K562 (cell line): ENCODE data around the gene DNASE2. TPM values are rescaled to one million over a fixed set of nuclear protein-coding genes. Genes with fewer than 3 reads are reported as not detected.
A peak's percentile ranks its signal among the peaks of the same experiment; 100 is the strongest.

Experiments used
- ARHGAP35 ChIP-seq: fragments of 450-650 bp; IDR thresholded peaks from 2 replicates; pipeline ENCODE4 v1.6.1; 2018; ENCODE audit not compliant: partially characterized antibody
- CBX3 ChIP-seq, 2 experiments: IDR thresholded peaks; 1 replicate in 1 of 2; 2 replicates in 1 of 2; pipeline ENCODE4 v1.6.1; 2012; ENCODE audit warnings: inconsistent platforms in 2 of 2, low read length in 2 of 2, borderline replicate concordance in 1 of 2, control low read depth in 1 of 2
- CHAMP1 ChIP-seq: fragments of 450-650 bp; IDR thresholded peaks from 2 replicates; pipeline ENCODE4 v1.6.1; 2016; ENCODE audit warnings: mild to moderate bottlenecking
- NR3C1 ChIP-seq: sonication (generic); formaldehyde crosslinking; IDR thresholded peaks from 2 replicates; pipeline ENCODE4 v1.8.1; 2022; ENCODE audit warnings: missing genetic modification reagents
- RREB1 ChIP-seq: fragments of 250-450 bp; sonication (Bioruptor Pico); IDR thresholded peaks from 2 replicates; pipeline ENCODE4 v1.4.0; 2020
- RUNX1 ChIP-seq: sonication (generic); IDR thresholded peaks from 2 replicates; pipeline ENCODE4 v1.6.1; 2016; ENCODE audit warnings: antibody characterized with exemption, low read depth
- UBTF ChIP-seq, 2 experiments: IDR thresholded peaks; 2 replicates each; pipeline ENCODE4 v1.6.1; 2012; ENCODE audit warnings: improper control_type of control experiment in 2 of 2, low read depth in 2 of 2, low read length in 2 of 2, borderline replicate concordance in 1 of 2
- polyA plus RNA-seq, 8 experiments: library from polyadenylated mRNA; depleted of rRNA in 4 of 8; stranded (reverse) in 5 of 8; unstranded in 3 of 8; fragments of >200 nt; fragmentation: Nextera tagmentation in 2 of 8; fragmentation: Illumina TruSeq in 1 of 8; extraction: Ambion mirVana in 2 of 8; extraction: Trizol in 1 of 8; gene quantifications; 2 replicates each; pipeline versions ENCODE4 v1.2.1 to v1.2.3, GENCODE V29; 2011 to 2014; ENCODE audit warnings: inconsistent platforms in 1 of 8, missing spikeins in 1 of 8
- total RNA-seq, 7 experiments: library from RNA; depleted of rRNA in 6 of 7; stranded (reverse); fragments of >200 nt in 6 of 7; fragmentation: Illumina TruSeq in 2 of 7; extraction: Trizol in 2 of 7; gene quantifications; 2 replicates each; pipeline versions ENCODE4 v1.2.1 to v1.2.3, GENCODE V29; 2011 to 2021; ENCODE audit warnings: low replicate concordance in 1 of 7
- TF ChIP-seq, protein P1 (sequence below): fragments of 450-650 bp; IDR thresholded peaks from 2 replicates; pipeline ENCODE4 v1.6.1; 2016; ENCODE audit warnings: borderline replicate concordance

Gene DNASE2
- total and polyA plus RNA-seq, 9 of the 15 experiments (the other 6 are each of a cell fraction or from before 2014, with no cell fraction given): 4.4 to 27.0 (median 20.2) TPM

GRCh38 chr19:12884926-12885748 lies 3.9 kb upstream of the DNASE2 start (continued):
- peak; percentile 76; the same call in 1 of the 2 replicates for TF ChIP-seq RUNX1
- TF ChIP-seq RREB1: peak; percentile 30; the same call in 1 of the 2 replicates
- TF ChIP-seq ARHGAP35: no peak
- TF ChIP-seq CBX3 (IDR thresholded peaks at IDR 0.05; ENCODE audit: borderline replicate concordance in 1 of 2, low read length in 2 of 2): peak in 1 of 2 experiments; percentile 43; a peak in 2 of 3 replicates
- TF ChIP-seq CHAMP1: no peak
- TF ChIP-seq UBTF (IDR thresholded peaks at IDR 0.05; ENCODE audit: borderline replicate concordance in 1 of 2, low read depth in 2 of 2, low read length in 2 of 2): peak; percentile 97
- TF ChIP-seq, protein P1, sequence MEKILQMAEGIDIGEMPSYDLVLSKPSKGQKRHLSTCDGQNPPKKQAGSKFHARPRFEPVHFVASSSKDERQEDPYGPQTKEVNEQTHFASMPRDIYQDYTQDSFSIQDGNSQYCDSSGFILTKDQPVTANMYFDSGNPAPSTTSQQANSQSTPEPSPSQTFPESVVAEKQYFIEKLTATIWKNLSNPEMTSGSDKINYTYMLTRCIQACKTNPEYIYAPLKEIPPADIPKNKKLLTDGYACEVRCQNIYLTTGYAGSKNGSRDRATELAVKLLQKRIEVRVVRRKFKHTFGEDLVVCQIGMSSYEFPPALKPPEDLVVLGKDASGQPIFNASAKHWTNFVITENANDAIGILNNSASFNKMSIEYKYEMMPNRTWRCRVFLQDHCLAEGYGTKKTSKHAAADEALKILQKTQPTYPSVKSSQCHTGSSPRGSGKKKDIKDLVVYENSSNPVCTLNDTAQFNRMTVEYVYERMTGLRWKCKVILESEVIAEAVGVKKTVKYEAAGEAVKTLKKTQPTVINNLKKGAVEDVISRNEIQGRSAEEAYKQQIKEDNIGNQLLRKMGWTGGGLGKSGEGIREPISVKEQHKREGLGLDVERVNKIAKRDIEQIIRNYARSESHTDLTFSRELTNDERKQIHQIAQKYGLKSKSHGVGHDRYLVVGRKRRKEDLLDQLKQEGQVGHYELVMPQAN: peak; percentile 87
- TF ChIP-seq NR3C1 (CRISPR knock-in tag): peak; percentile 58; the same call in 1 of the 2 replicates
